NCI-H1105 treated with DMSO at 0.1 percent for 48 hours (cell line): ENCODE measurements around the gene LENG8.

ENCODE experiments used
- DNase-seq: peaks from one replicate; lab custom pipeline; 2025; lab: John Stamatoyannopoulos, UW

The LENG8 gene

GRCh38 chr19:54448774-54449700 lies at the start of gene LENG8:
Gene LENG8 (plus strand): TSS chr19:54449199. CDS start chr19:54451345, 2,146 bp downstream.
- DNase-seq: peak; percentile 96

- no peak for DNase-seq
Measured at GRCh38 chr19:54400913-54401312, 48.1 kb upstream of the LENG8 start.

GRCh38 chr19:54403054-54403453 lies 45.9 kb upstream of the LENG8 start:
- DNase-seq: no peak

- no peak for DNase-seq
Measured at GRCh38 chr19:54405628-54406027, 43.4 kb upstream of the LENG8 start.

- DNase-seq: no peak
Measured at GRCh38 chr19:54407780-54408179, 41.2 kb upstream of the LENG8 start.

GRCh38 chr19:54408456-54409026 lies 40.5 kb upstream of the LENG8 start:
- DNase-seq: no peak

- no peak for DNase-seq
Measured at GRCh38 chr19:54411033-54411432, 38.0 kb upstream of the LENG8 start.

- DNase-seq: no peak
Measured at GRCh38 chr19:54412877-54413276, 36.1 kb upstream of the LENG8 start.

- no peak for DNase-seq
Measured at GRCh38 chr19:54414156-54414555, 34.8 kb upstream of the LENG8 start.

- no peak for DNase-seq
Measured at GRCh38 chr19:54415208-54415900, 33.6 kb upstream of the LENG8 start, which contains the start of gene TTYH1. Gene TTYH1 (plus strand): TSS chr19:54415464. CDS start chr19:54415553, 89 bp downstream.

- no peak for DNase-seq
Measured at GRCh38 chr19:54415901-54416673, 32.9 kb upstream of the LENG8 start.

GRCh38 chr19:54416695-54417491 lies 32.1 kb upstream of the LENG8 start:
- no peak for DNase-seq

GRCh38 chr19:54418030-54418929 lies 30.7 kb upstream of the LENG8 start:
- DNase-seq: no peak

GRCh38 chr19:54418930-54419800 lies 29.8 kb upstream of the LENG8 start:
- no peak for DNase-seq

GRCh38 chr19:54420068-54420382 lies 29.0 kb upstream of the LENG8 start:
- DNase-seq: no peak

- DNase-seq: no peak
Measured at GRCh38 chr19:54420383-54421168, 28.4 kb upstream of the LENG8 start.

- DNase-seq: no peak
Measured at GRCh38 chr19:54421169-54421516, 27.9 kb upstream of the LENG8 start.

GRCh38 chr19:54421521-54421920 lies 27.5 kb upstream of the LENG8 start:
- no peak for DNase-seq
